K562 (cell line): ENCODE measurements around the gene DIP2C.

Experiments used
- CTCF ChIP-seq, 3 experiments: IDR thresholded peaks in 2 of 3; conservative IDR thresholded peaks in 1 of 3; 2 replicates each; pipeline ENCODE4 v1.5.1; 2011 to 2012; ENCODE audit warnings: low read length in 3 of 3, mild to moderate bottlenecking in 3 of 3, control low read depth in 2 of 3, improper control_type of control experiment in 1 of 3, inconsistent platforms in 1 of 3, low read depth in 1 of 3, mixed read lengths in 1 of 3, moderate library complexity in 1 of 3; ENCODE audit not compliant: insufficient read depth in 2 of 3
- E2F4 ChIP-seq: sonication (generic); formaldehyde crosslinking; IDR thresholded peaks from 2 replicates; pipeline ENCODE4 v1.8.0; 2022; ENCODE audit warnings: mild to moderate bottlenecking, low read depth, missing genetic modification reagents
- EZH2 ChIP-seq: IDR thresholded peaks from 2 replicates; pipeline ENCODE4 v1.6.1; 2012; ENCODE audit warnings: low read depth, mild to moderate bottlenecking, inconsistent platforms, low read length, borderline replicate concordance
- NBN ChIP-seq: fragments of 450-650 bp; IDR thresholded peaks from 2 replicates; pipeline ENCODE4 v1.6.1; 2016; ENCODE audit warnings: low read depth, mild to moderate bottlenecking
- POLR2A ChIP-seq: fragments of 450-650 bp; conservative IDR thresholded peaks from 2 replicates; pipeline ENCODE4 v1.6.1; 2016
- POLR2AphosphoS2 ChIP-seq: IDR thresholded peaks from 2 replicates; pipeline ENCODE4 v1.6.1; 2012; ENCODE audit warnings: low read length, improper control_type of control experiment
- REST ChIP-seq, 2 experiments: fragments of 450-650 bp; formaldehyde crosslinking in 1 of 2; IDR thresholded peaks; 2 replicates each; pipeline versions ENCODE4 v1.4.0 to v1.6.1; 2014 to 2020; ENCODE audit warnings: mild to moderate bottlenecking in 2 of 2, borderline replicate concordance in 1 of 2, low read depth in 1 of 2
- SIX5 ChIP-seq, 2 experiments: IDR thresholded peaks; 2 replicates each; pipeline ENCODE4 v1.6.1; 2011; ENCODE audit warnings: low read length in 2 of 2, borderline replicate concordance in 1 of 2, low read depth in 1 of 2, mild to moderate bottlenecking in 1 of 2, moderate library complexity in 1 of 2; ENCODE audit not compliant: insufficient read depth in 1 of 2
- TARDBP ChIP-seq: fragments of 450-650 bp; IDR thresholded peaks from 2 replicates; pipeline ENCODE4 v1.6.1; 2016
- TRIM25 ChIP-seq: fragments of 450-650 bp; IDR thresholded peaks from 2 replicates; pipeline ENCODE4 v1.7.0; 2016; ENCODE audit warnings: borderline replicate concordance
- ZNF274 ChIP-seq: IDR thresholded peaks from 2 replicates; pipeline ENCODE4 v1.6.1; 2011; ENCODE audit warnings: low read depth, mild to moderate bottlenecking, low read length, moderate library complexity, borderline replicate concordance

- TF ChIP-seq SIX5 (IDR thresholded peaks at IDR 0.05; ENCODE audit: borderline replicate concordance in 1 of 2, insufficient read depth in 1 of 2, low read depth in 1 of 2, low read length in 2 of 2): no peak
- no peak for TF ChIP-seq EZH2
- TF ChIP-seq ZNF274: no peak
- no peak for TF ChIP-seq CTCF (IDR thresholded peaks at IDR 0.05 in 2 of 3, conservative IDR thresholded peaks at IDR 0.05 in 1 of 3; ENCODE audit: insufficient read depth in 2 of 3, low read depth in 1 of 3, low read length in 3 of 3)
- TF ChIP-seq E2F4 (CRISPR knock-in tag): no peak
- no peak for TF ChIP-seq NBN
- TF ChIP-seq POLR2A: no peak
- TF ChIP-seq TARDBP: no peak
- TF ChIP-seq REST (IDR thresholded peaks at IDR 0.05; ENCODE audit: borderline replicate concordance): no peak
- TF ChIP-seq REST (CRISPR knock-in tag; IDR thresholded peaks at IDR 0.05; ENCODE audit: low read depth): no peak
- no peak for TF ChIP-seq POLR2AphosphoS2
- no peak for TF ChIP-seq TRIM25
Measured at GRCh38 chr10:232061-232460, 457.4 kb downstream of the DIP2C start.
